Activated CD8-positive, alpha-beta T cell treated with anti-CD3 and anti-CD28 coated beads for 36 hours (primary cell): ENCODE measurements around the gene VSTM2L. TPM values are rescaled to one million over a fixed set of nuclear protein-coding genes. Genes with fewer than 3 reads are reported as not detected.

Source experiments
- ATAC-seq: fragments of 200-7000 bp; cut with Tn5 transposase; one replicate; pipeline ENCODE4 v1.10.0; 2021; ENCODE audit warnings: mild to moderate bottlenecking, moderate library complexity
- CTCF ChIA-PET: fragments of 350-600 bp; sonication (Branson Sonifier 250); formaldehyde crosslinking; loops from one replicate; lab custom pipeline; 2021; ENCODE audit warnings: antibody characterized with exemption; lab: Charles Lee
- POLR2A ChIA-PET: fragments of 350-600 bp; sonication (Branson Sonifier 250); formaldehyde crosslinking; loops from one replicate; lab custom pipeline; 2021; ENCODE audit warnings: antibody characterized with exemption; lab: Charles Lee
- DNase-seq: peaks from one replicate; pipeline ENCODE4 v3.0.0-alpha.2; 2020
- H3K27ac Mint-ChIP-seq: one replicate; pipeline ENCODE4 v1.8.0; 2021; ENCODE audit warnings: mild to moderate bottlenecking, mixed read lengths
- H3K27me3 Mint-ChIP-seq: one replicate; pipeline ENCODE4 v1.8.0; 2021; ENCODE audit warnings: mixed read lengths
- H3K36me3 Mint-ChIP-seq: one replicate; pipeline ENCODE4 v1.8.0; 2021; ENCODE audit warnings: low read depth, mixed read lengths
- H3K4me1 Mint-ChIP-seq: one replicate; pipeline ENCODE4 v1.8.0; 2021; ENCODE audit warnings: low read depth, mixed read lengths
- H3K4me3 Mint-ChIP-seq: one replicate; pipeline ENCODE4 v1.8.0; 2021; ENCODE audit warnings: mild to moderate bottlenecking, moderate library complexity, mixed read lengths
- H3K9me3 Mint-ChIP-seq: one replicate; pipeline ENCODE4 v1.8.0; 2021; ENCODE audit warnings: mixed read lengths
- intact Hi-C: fragments of 100-400 bp; cut with micrococcal nuclease; formaldehyde crosslinking; loops from one replicate; pipeline ENCODE4 v1.10.0; 2022
- total RNA-seq, 2 experiments: library from RNA; stranded (reverse); gene quantifications; one replicate each; pipeline ENCODE4 v1.2.3, GENCODE V29; 2021
- TF ChIP-seq, protein P1 (sequence below): fragments of 200-600 bp; IDR thresholded peaks from one replicate; pipeline ENCODE4 v1.8.0; 2022; ENCODE audit warnings: antibody characterized with exemption, mild to moderate bottlenecking

The VSTM2L gene
- total RNA-seq, 2 experiments from 2014 or later: not detected

DNA sequence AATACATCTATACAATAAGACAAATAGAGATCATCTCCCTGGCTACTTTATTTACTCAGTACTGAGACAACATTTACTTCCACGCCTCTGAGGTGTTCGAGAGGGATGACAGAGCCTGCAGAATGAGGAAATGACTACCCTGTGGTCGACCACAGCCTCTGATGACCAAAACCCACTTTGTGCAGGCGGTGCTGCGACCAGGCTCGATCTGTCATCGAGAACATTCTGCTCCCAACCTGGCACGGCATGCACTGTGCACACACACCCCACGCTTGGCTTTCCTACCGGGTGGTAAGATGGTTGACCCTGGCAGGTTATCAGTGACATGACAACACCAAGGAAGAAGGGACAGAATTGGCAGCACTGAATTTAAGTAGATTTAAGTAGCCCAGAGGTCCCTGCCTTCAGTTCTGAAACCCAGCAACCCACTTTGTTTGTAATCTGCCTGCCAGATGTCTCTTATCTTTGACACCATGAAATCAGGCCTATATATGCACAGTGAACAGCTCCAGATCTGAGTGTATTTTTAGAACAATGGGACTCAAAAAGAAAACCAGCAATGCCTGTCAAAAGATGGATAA, 87.7 kb downstream of the VSTM2L start:
- peaks cover 41% of the 10 kb centered on the region for H3K36me3 Mint-ChIP-seq
- H3K4me3 Mint-ChIP-seq: no peak overlapping the region
- no peaks in the 10 kb centered on the region for H3K27me3 Mint-ChIP-seq

DNA sequence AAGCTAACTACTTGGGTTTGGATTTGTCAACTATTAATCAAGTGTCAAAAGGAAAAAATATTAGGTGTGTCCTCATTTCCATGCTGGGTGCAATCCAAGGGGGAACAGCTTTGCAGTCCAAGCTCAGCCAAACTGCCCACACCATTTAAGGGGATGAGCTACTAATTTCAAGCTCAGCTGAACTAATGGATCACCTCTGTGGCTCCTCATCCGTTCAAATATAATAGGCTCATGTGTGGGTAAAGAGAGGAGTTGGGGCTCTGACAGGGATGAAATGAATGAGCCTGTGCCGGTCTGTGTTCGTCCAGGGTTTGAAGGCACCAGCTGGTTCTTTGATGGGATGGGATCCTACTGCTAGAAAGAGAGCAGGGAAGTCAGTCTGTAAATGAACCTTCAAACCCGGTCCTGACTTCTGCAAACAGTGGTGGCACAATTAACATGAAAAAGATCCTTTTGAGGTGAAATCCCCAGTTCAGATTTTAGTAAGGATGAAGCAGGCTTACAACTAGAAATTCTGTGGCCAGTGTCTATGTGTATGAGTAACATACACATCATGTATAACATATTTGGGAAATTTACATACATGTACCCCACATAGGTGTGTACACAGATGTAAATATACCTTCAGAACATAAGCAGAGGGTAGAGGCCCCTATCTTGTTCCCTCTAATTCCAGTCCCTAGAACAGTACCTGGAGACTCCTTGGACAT, 88.4 kb downstream of the VSTM2L start:
- POLR2A ChIA-PET: interaction anchor here (0.9 kb wide), 1 partner anchor 17 kb away, joined by 3 read pairs; no protein-coding TSS in a partner anchor
- no peak for ATAC-seq
- Mint-ChIP-seq H3K9me3 (no peaks in the 10 kb centered on the region), H3K27ac (peak overlapping the region; percentile 60), H3K36me3 (peaks cover 46% of the 10 kb centered on the region), H3K4me1 (peaks cover 18% of the 10 kb centered on the region), H3K27me3 (no peaks in the 10 kb centered on the region), H3K4me3 (no peak overlapping the region)
- CTCF ChIA-PET: interaction anchor here (0.9 to 2.2 kb wide), 5 partner anchors 76 to 427 kb away, joined by 3 to 5 read pairs (median 5); no protein-coding TSS in a partner anchor
- DNase-seq: no peak
- TF ChIP-seq, protein P1, sequence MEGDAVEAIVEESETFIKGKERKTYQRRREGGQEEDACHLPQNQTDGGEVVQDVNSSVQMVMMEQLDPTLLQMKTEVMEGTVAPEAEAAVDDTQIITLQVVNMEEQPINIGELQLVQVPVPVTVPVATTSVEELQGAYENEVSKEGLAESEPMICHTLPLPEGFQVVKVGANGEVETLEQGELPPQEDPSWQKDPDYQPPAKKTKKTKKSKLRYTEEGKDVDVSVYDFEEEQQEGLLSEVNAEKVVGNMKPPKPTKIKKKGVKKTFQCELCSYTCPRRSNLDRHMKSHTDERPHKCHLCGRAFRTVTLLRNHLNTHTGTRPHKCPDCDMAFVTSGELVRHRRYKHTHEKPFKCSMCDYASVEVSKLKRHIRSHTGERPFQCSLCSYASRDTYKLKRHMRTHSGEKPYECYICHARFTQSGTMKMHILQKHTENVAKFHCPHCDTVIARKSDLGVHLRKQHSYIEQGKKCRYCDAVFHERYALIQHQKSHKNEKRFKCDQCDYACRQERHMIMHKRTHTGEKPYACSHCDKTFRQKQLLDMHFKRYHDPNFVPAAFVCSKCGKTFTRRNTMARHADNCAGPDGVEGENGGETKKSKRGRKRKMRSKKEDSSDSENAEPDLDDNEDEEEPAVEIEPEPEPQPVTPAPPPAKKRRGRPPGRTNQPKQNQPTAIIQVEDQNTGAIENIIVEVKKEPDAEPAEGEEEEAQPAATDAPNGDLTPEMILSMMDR: no peak
- intact Hi-C loops: loop anchor here (10.0 kb wide), 1 partner anchor 427 kb away; no protein-coding TSS in a partner anchor

More for the DNA sequence above, 87.7 kb downstream of the VSTM2L start:
- ChIA-PET POLR2A (interaction anchor here (0.9 kb wide), 1 partner anchor 16 kb away, joined by 3 read pairs; no protein-coding TSS in a partner anchor), CTCF (interaction anchor here (0.9 kb wide), 1 partner anchor 75 kb away, joined by 3 read pairs; no protein-coding TSS in a partner anchor)
- Mint-ChIP-seq H3K4me1 (peaks cover 18% of the 10 kb centered on the region), H3K27ac (peak overlapping the region; percentile 60), H3K9me3 (no peaks in the 10 kb centered on the region)
- TF ChIP-seq, protein P1: no peak
- intact Hi-C loops: loop anchor here (10.0 kb wide), 1 partner anchor 426 kb away; no protein-coding TSS in a partner anchor
- DNase-seq: peak; percentile 84
- peak; percentile 91 for ATAC-seq

DNA sequence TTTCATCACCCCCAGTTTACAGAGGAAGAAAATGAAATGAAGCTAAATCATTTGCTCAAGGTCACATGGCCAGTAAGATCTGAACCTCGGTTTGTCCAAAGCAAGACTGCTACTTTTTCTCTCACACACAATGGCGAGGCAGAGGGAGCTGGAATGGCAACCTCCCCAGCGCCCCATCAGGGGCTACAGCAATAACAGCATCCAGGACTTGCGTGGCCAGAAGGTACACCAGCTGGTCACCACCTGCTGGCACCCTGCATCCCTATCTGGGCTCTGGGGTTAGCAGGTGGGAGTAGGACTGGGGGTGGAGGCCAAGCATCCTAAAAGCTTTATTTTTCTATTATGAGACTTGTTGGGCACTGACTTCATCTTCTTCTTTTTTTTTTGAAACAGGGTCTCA, 89.0 kb downstream of the VSTM2L start:
- peaks cover 48% of the 10 kb centered on the region for H3K36me3 Mint-ChIP-seq

DNA sequence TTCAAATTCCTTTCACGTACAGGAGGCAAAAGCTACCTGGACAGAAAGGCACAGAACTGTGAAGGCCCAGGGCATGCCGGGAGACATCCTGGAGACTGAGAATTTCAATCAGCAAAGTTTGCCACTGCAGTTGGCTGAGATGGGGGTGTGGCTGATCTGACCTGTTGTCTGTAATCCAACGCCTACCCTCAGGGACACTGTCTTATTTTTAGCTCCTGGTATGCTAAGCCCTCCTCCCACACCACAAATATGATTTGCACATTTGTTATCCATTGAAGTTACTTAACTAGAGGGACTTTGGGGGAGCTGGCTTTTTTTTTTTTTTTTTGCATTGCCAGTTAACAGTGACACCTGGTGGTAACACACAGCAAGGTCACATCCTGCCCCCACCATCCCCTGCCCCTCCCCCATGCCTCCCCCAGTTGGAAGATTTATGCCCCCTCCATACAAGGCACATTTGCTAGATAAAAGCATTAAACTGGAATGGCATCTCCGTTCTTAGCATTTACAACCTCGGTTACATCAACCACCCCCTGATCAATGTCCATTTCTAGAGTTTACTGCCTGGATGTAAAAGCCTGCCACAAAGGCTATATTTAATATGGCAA, 90.0 kb downstream of the VSTM2L start:
- H3K36me3 Mint-ChIP-seq: peaks cover 55% of the 10 kb centered on the region
- H3K27ac Mint-ChIP-seq: no peak overlapping the region
- CTCF ChIA-PET: interaction anchor here (0.8 to 2.2 kb wide), 6 partner anchors 15 to 429 kb away, joined by 3 to 5 read pairs (median 4); no protein-coding TSS in a partner anchor
- no peaks in the 10 kb centered on the region for H3K9me3 Mint-ChIP-seq
- TF ChIP-seq, protein P1: peak; percentile 77
- no peaks in the 10 kb centered on the region for H3K27me3 Mint-ChIP-seq
- DNase-seq (peak; percentile 39), ATAC-seq (no peak)
- no peak overlapping the region for H3K4me3 Mint-ChIP-seq
- H3K4me1 Mint-ChIP-seq: peaks cover 18% of the 10 kb centered on the region
- intact Hi-C loops: loop anchor here (10.0 kb wide), 1 partner anchor 428 kb away; no protein-coding TSS in a partner anchor
- POLR2A ChIA-PET: no interaction called here

More for the DNA sequence above, 89.0 kb downstream of the VSTM2L start:
- Mint-ChIP-seq H3K27me3 (no peaks in the 10 kb centered on the region), H3K9me3 (no peaks in the 10 kb centered on the region), H3K4me3 (no peak overlapping the region), H3K4me1 (peaks cover 18% of the 10 kb centered on the region), H3K27ac (no peak overlapping the region)
- POLR2A ChIA-PET: no interaction called here
- TF ChIP-seq, protein P1: no peak
- DNase-seq (no peak), ATAC-seq (no peak)
- intact Hi-C loops: loop anchor here (10.0 kb wide), 1 partner anchor 427 kb away; no protein-coding TSS in a partner anchor
- CTCF ChIA-PET: interaction anchor here (0.8 to 2.2 kb wide), 5 partner anchors 17 to 428 kb away, joined by 4 to 5 read pairs (median 5); no protein-coding TSS in a partner anchor
